Neural progenitor cell (in vitro differentiated cells): ENCODE results near the gene TMEM52.

ENCODE experiments used
- EZH2 ChIP-seq: fragments of 200-600 bp; sonication (generic); IDR thresholded peaks from 2 replicates; pipeline ENCODE4 v1.6.1; 2017; ENCODE audit warnings: antibody characterized with exemption, mild to moderate bottlenecking, moderate library complexity
- TF ChIP-seq, protein P1 (sequence below): fragments of 200-600 bp; sonication (generic); IDR thresholded peaks from 2 replicates; pipeline ENCODE4 v1.5.1; 2017; ENCODE audit warnings: antibody characterized with exemption, mild to moderate bottlenecking

DNA sequence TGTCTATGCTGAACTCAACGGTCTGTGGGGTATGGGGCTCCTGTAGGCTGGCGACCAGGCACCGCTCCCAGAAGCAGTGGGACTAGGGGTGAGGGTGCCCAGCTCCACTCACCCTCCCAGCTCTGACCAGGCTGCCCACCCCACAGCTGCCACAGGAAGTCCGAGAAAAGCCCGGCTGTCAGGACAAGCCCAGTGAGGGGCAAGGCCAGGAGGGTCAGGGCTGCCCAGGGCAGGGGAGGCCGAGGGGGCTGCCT, 3.5 kb upstream of the TMEM52 start:
- TF ChIP-seq, protein P1, sequence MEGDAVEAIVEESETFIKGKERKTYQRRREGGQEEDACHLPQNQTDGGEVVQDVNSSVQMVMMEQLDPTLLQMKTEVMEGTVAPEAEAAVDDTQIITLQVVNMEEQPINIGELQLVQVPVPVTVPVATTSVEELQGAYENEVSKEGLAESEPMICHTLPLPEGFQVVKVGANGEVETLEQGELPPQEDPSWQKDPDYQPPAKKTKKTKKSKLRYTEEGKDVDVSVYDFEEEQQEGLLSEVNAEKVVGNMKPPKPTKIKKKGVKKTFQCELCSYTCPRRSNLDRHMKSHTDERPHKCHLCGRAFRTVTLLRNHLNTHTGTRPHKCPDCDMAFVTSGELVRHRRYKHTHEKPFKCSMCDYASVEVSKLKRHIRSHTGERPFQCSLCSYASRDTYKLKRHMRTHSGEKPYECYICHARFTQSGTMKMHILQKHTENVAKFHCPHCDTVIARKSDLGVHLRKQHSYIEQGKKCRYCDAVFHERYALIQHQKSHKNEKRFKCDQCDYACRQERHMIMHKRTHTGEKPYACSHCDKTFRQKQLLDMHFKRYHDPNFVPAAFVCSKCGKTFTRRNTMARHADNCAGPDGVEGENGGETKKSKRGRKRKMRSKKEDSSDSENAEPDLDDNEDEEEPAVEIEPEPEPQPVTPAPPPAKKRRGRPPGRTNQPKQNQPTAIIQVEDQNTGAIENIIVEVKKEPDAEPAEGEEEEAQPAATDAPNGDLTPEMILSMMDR = no peak
- no peak for TF ChIP-seq EZH2
